HG02938 (cell line): Measurements from ENCODE around the gene SELENOT.

Experiments used
- ATAC-seq: cut with Tn5 transposase; IDR thresholded peaks from one replicate; pipeline ENCODE4 v1.9.1; 2021; ENCODE audit warnings: mild to moderate bottlenecking, moderate library complexity; ENCODE audit not compliant: unreplicated experiment

SELENOT gene

DNA sequence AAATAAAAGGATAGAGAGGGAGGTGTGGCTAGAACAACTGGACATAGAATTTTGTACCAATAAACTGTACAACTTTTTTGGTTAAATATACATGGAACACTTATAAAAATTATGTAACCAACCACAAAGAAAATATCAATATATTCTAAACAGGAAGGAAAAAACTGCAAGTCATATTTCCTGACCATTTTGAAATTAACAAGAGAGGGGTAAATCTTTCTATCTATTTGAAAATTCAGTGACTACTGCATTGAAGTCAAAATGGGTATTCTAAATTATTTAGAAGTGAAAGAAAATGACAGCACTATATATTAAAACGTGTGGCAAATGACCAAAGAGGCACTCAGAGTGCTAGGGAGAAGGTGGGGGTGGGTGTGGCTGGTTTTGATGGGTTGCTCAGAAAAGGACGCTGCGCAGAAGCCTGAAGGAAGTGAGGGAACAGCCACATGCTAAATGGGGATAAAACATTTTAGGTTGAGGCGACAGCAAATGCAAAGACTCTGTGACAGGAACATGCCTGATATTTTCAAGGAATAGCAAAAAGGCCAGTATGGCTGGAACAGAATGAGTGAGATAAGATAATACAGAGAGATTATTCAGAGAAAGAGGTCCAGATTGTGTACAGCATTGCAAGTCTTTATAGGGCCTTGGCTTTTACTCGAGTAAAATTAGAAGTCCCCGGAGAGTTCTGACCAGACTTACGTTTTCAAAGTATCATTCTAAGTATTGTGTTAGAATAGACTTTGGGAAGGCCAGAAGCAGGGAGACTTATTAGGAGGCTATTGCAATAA, 59.5 kb downstream of the SELENOT start:
- no peak for ATAC-seq

GRCh38 chr3:150663461-150663860, 60.3 kb downstream of the SELENOT start:
- no peak for ATAC-seq

DNA sequence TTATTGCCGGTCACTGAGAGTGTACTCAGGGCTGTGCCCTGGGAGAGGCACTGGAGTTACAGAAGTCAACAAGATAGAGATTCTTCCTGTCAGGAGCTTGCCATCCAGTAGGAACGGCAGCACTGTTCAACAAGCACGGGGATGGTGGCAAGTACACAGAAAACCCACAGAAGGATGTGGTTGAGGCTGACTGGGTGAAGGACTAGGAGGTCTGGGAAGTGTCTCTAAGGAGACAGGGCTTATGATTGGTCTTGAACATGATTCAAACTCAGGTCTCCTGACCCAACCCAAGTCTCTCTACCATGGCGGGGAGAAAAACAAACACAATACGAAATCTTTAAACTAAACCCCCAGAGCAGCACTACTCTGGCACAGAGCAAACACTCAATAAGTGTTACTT, 63.0 kb downstream of the SELENOT start:
- no peak for ATAC-seq

- ATAC-seq: no peak
Observed at GRCh38 chr3:150673966-150674365, 70.8 kb downstream of the SELENOT start.

GRCh38 chr3:150675587-150675986, 72.5 kb downstream of the SELENOT start:
- no peak for ATAC-seq
